Transverse colon (tissue), 4 donors: ENCODE results near the gene PTPN1. TPM values are rescaled to one million over a fixed set of nuclear protein-coding genes. Genes with fewer than 3 reads are reported as not detected.
A peak's percentile ranks its signal among the peaks of the same experiment; 100 is the strongest.

Experiments
- DNase-seq: peaks from one replicate; pipeline ENCODE4 v3.0.0-alpha.2; 2019
- H3K27ac ChIP-seq, 4 donors: fragments of 200-600 bp; sonication (generic); 2 replicates each; pipeline ENCODE4 v1.5.1; 2016 to 2018; ENCODE audit warnings: inconsistent platforms in 4 of 4
- H3K27me3 ChIP-seq: fragments of 200-600 bp; sonication (generic); 2 replicates; pipeline ENCODE4 v1.5.1; 2017; ENCODE audit warnings: inconsistent platforms
- H3K36me3 ChIP-seq, 4 donors: fragments of 200-600 bp; sonication (generic); 2 replicates each; pipeline ENCODE4 v1.5.1; 2017 to 2019; ENCODE audit warnings: inconsistent platforms in 4 of 4
- H3K4me1 ChIP-seq, 4 donors: fragments of 200-600 bp; sonication (generic); 2 replicates each; pipeline ENCODE4 v1.5.1; 2017 to 2020; ENCODE audit warnings: inconsistent platforms in 4 of 4
- H3K4me3 ChIP-seq, 4 donors: fragments of 200-600 bp; sonication (generic); 1 replicate in 1 of 4; 2 replicates in 3 of 4; pipeline versions ENCODE4 v1.5.1 to v1.6.1; 2017 to 2019; ENCODE audit warnings: inconsistent platforms in 4 of 4
- H3K9me3 ChIP-seq, 2 donors: fragments of 200-600 bp; sonication (generic); 2 replicates each; pipeline ENCODE4 v1.5.1; 2017 to 2019; ENCODE audit warnings: inconsistent platforms in 2 of 2
- EP300 ChIP-seq: sonication (generic); formaldehyde crosslinking; IDR thresholded peaks from one replicate; pipeline ENCODE4 v1.6.1; 2017; ENCODE audit warnings: antibody characterized with exemption, low read depth
- POLR2A ChIP-seq: fragments of 450-650 bp; IDR thresholded peaks from one replicate; pipeline ENCODE4 v1.6.1; 2016; ENCODE audit warnings: antibody characterized with exemption, mild to moderate bottlenecking, moderate library complexity
- POLR2AphosphoS5 ChIP-seq, 3 donors: sonication (generic); formaldehyde crosslinking; IDR thresholded peaks; one replicate each; pipeline ENCODE4 v1.6.1; 2016; ENCODE audit warnings: antibody characterized with exemption in 3 of 3
- WGBS, 2 donors: methylation state at CpG; one replicate each; pipeline ENCODE4 v1.1.5; 2018; ENCODE audit warnings: low coverage in 1 of 2; 5-methylcytosine and 5-hydroxymethylcytosine counted together
- in situ Hi-C, 4 donors: fragments of 200-750 bp; cut with MboI; loops; one replicate each; pipeline versions ENCODE4 v1.15.0 to v1.15.1; 2017; ENCODE audit warnings: low sequenced_read_pairs in 3 of 4, low pct_ligation_motif_present in 1 of 4, low pct_unique_long_range_greater_than_20kb in 1 of 4
- intact Hi-C: fragments of 100-400 bp; cut with DNase I; formaldehyde crosslinking; loops from one replicate; pipeline ENCODE4 v1.15.1; 2023; ENCODE audit warnings: low total_unique reads
- total RNA-seq, 4 donors: library from RNA; depleted of rRNA; stranded (reverse); fragments of >200 nt; gene quantifications; one replicate each; pipeline ENCODE4 v1.1.0, GENCODE V29; 2016
- TF ChIP-seq, protein P1 (sequence below), 5 experiments: fragments of 200-600 bp in 3 of 5; fragments of 450-650 bp in 2 of 5; sonication (generic) in 3 of 5; IDR thresholded peaks; 1 replicate in 2 of 5; 2 replicates in 3 of 5; pipeline ENCODE4 v1.5.1; 2016 to 2017; ENCODE audit warnings: antibody characterized with exemption in 5 of 5, inconsistent platforms in 3 of 5, mild to moderate bottlenecking in 2 of 5, moderate library complexity in 1 of 5

The PTPN1 gene
- total RNA-seq, 4 donors from 2014 or later, result 19.3 to 34.8 (median 28.8) TPM

GRCh38 chr20:50464026-50464724 lies 46.0 kb upstream of the PTPN1 start:
- H3K4me3 ChIP-seq, result no peak overlapping the region
- no peak overlapping the region for H3K27ac ChIP-seq
- 18 to 87% methylated on average over 2 to 21 of the region's 21 CpGs for WGBS, 2 donors
- H3K9me3 ChIP-seq, result no peaks in the 10 kb centered on the region
- no peak for TF ChIP-seq POLR2A
- TF ChIP-seq, protein P1, sequence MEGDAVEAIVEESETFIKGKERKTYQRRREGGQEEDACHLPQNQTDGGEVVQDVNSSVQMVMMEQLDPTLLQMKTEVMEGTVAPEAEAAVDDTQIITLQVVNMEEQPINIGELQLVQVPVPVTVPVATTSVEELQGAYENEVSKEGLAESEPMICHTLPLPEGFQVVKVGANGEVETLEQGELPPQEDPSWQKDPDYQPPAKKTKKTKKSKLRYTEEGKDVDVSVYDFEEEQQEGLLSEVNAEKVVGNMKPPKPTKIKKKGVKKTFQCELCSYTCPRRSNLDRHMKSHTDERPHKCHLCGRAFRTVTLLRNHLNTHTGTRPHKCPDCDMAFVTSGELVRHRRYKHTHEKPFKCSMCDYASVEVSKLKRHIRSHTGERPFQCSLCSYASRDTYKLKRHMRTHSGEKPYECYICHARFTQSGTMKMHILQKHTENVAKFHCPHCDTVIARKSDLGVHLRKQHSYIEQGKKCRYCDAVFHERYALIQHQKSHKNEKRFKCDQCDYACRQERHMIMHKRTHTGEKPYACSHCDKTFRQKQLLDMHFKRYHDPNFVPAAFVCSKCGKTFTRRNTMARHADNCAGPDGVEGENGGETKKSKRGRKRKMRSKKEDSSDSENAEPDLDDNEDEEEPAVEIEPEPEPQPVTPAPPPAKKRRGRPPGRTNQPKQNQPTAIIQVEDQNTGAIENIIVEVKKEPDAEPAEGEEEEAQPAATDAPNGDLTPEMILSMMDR (IDR thresholded peaks at IDR 0.05), result peak; percentile 74 to 85 (median 78)
- no peaks in the 10 kb centered on the region for H3K27me3 ChIP-seq
- no peaks in the 10 kb centered on the region for H3K36me3 ChIP-seq
- peaks cover 4 to 16% (median 14%) of the 10 kb centered on the region in 4 donors for H3K4me1 ChIP-seq
- in situ Hi-C loops, result loop anchor here (5.0 to 25.0 kb wide), 2 partner anchors 177 to 277 kb away; no protein-coding TSS in a partner anchor
- intact Hi-C loops, result no loop called here
- DNase-seq, result peak; percentile 58

DNA sequence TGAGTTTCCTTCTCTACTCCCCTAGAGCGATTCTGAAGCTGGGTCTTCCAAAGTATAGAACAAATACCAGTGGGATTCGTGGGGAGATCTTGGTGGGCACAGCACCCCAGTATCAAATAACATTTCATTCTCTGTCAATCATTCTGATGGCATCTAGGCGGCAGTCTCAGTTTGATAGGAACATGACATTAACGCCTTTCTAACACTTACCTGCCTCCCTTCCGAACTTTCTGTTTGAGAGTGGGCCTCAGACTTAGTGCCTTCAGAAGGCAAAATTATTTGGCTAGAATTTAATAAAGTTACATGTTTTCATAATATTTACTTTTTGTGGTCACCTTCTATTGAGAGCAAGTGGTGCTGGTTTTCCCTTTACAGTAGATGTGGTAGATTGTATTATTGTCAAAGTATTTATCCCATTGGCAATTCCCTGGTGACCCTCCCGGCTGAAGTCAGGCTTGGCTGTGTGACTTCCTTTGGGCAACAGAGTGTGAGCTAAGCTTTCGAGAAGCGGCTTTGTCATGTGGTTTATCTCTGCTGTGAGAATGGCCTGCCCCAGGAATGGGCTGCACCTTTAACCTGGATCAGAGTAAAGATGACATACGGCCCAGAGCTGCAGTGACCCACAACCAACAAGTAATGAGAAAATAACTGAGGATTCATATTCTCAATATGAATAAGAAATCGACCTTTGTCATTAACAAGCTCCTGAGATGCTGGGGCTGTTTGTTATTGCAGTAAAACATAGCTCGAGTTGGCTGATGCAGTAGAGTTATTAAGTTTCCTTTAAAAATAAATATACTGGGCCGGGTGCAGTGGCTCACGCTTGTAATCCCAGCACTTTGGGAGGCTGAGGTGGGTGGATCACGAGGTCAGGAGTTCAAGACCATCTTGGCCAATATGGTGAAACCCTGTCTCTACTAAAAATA lies 45.2 kb upstream of the PTPN1 start:
- Histone ChIP-seq H3K9me3 (no peaks in the 10 kb centered on the region), H3K36me3 (no peaks in the 10 kb centered on the region), H3K4me1 (peaks cover 4 to 16% (median 14%) of the 10 kb centered on the region in 4 donors), H3K27ac (no peak overlapping the region), H3K27me3 (no peaks in the 10 kb centered on the region), H3K4me3 (no peak overlapping the region)
- TF ChIP-seq EP300 (no peak), POLR2AphosphoS5 (IDR thresholded peaks at IDR 0.05) (no peak), POLR2A (no peak)
- TF ChIP-seq, protein P1 (IDR thresholded peaks at IDR 0.05), result no peak
- 73 to 75% methylated on average over 10 to 14 of the region's 14 CpGs for WGBS, 2 donors
- no peak for DNase-seq
- in situ Hi-C loops (loop anchor here (5.0 to 25.0 kb wide), 2 partner anchors 178 to 278 kb away; no protein-coding TSS in a partner anchor), intact Hi-C loops (no loop called here)

- no peaks in the 10 kb centered on the region for H3K9me3 ChIP-seq
- DNase-seq, result no peak
- TF ChIP-seq POLR2AphosphoS5 (IDR thresholded peaks at IDR 0.05), result no peak
- no peak for TF ChIP-seq POLR2A
- TF ChIP-seq, protein P1 (IDR thresholded peaks at IDR 0.05), result no peak
- TF ChIP-seq EP300, result no peak
- H3K27ac ChIP-seq, result no peak overlapping the region
- intact Hi-C loops, result no loop called here
- in situ Hi-C loops, result loop anchor here in 1 of 4 donors (25.0 kb wide), 1 partner anchor 180 kb away; no protein-coding TSS in a partner anchor
- WGBS, 2 donors, result 56 to 70% methylated on average over 2 to 6 of the region's 6 CpGs
- no peaks in the 10 kb centered on the region for H3K27me3 ChIP-seq
- H3K36me3 ChIP-seq, result no peaks in the 10 kb centered on the region
- H3K4me3 ChIP-seq, result no peak overlapping the region
- H3K4me1 ChIP-seq, result peaks cover 0 to 21% (median 13%) of the 10 kb centered on the region in 4 donors
Measured at GRCh38 chr20:50467174-50467573, 43.0 kb upstream of the PTPN1 start.
